C4-2B (cell line): ENCODE data around the gene MAP1S.
"Not testable (repeated sequence)": the region's sequence is repeated elsewhere in the genome, so short reads cannot be mapped to it uniquely, and the experiment has no call there.

Experiments used
- H3K27ac ChIP-seq: fragments of 450-650 bp; 2 replicates; pipeline ENCODE4 v1.5.1; 2017
- CTCF ChIP-seq: fragments of 450-650 bp; conservative IDR thresholded peaks from 2 replicates; pipeline ENCODE4 v1.5.1; 2017; ENCODE audit warnings: mild to moderate bottlenecking
- ZFX ChIP-seq: fragments of 450-650 bp; IDR thresholded peaks from 2 replicates; pipeline ENCODE4 v1.6.1; 2017

Gene MAP1S

GRCh38 chr19:17770613-17771012 is 51.3 kb downstream of the MAP1S start:
- TF ChIP-seq ZFX = no peak
- TF ChIP-seq CTCF = no peak
- no peak overlapping the region for H3K27ac ChIP-seq

- no peak overlapping the region for H3K27ac ChIP-seq
- TF ChIP-seq CTCF = no peak
- no peak for TF ChIP-seq ZFX
Observed at GRCh38 chr19:17772172-17772571, 52.9 kb downstream of the MAP1S start.

- TF ChIP-seq ZFX (no peak), CTCF (peak; percentile 81)
- no peak overlapping the region for H3K27ac ChIP-seq
Observed at GRCh38 chr19:17775245-17775927, 56.1 kb downstream of the MAP1S start.

- TF ChIP-seq ZFX (no peak), CTCF (no peak)
- no peak overlapping the region for H3K27ac ChIP-seq
Observed at GRCh38 chr19:17775991-17776803, 56.9 kb downstream of the MAP1S start.

GRCh38 chr19:17777840-17778239 is 58.6 kb downstream of the MAP1S start:
- H3K27ac ChIP-seq = not testable (repeated sequence)

- no peak for TF ChIP-seq CTCF
- H3K27ac ChIP-seq = no peak overlapping the region
Observed at GRCh38 chr19:17778251-17778967, 59.1 kb downstream of the MAP1S start.

- no peak overlapping the region for H3K27ac ChIP-seq
- TF ChIP-seq CTCF (no peak), ZFX (no peak)
Observed at GRCh38 chr19:17778968-17779929, 60.0 kb downstream of the MAP1S start.
